SK-N-SH treated with all-trans-retinoic acid at 6 μM for 48 hours (cell line): ENCODE measurements around the gene TMEM39A.

Source experiments
- ATAC-seq: fragments of 200-7000 bp; cut with Tn5 transposase; 3 replicates; pipeline ENCODE4 v1.9.1; 2020; ENCODE audit warnings: mild to moderate bottlenecking, moderate library complexity
- ARNTL ChIP-seq: fragments of 450-650 bp; formaldehyde crosslinking; IDR thresholded peaks from 2 replicates; pipeline ENCODE4 v1.5.0; 2020; ENCODE audit warnings: low read depth, mild to moderate bottlenecking, moderate library complexity, borderline replicate concordance
- CREB5 ChIP-seq: fragments of 250-450 bp; sonication (Bioruptor Pico); IDR thresholded peaks from 2 replicates; pipeline ENCODE4 v1.5.1; 2020; ENCODE audit warnings: low read depth, mild to moderate bottlenecking, moderate library complexity
- CSDC2 ChIP-seq: fragments of 250-450 bp; sonication (Bioruptor Pico); IDR thresholded peaks from 2 replicates; pipeline ENCODE4 v1.5.0; 2020; ENCODE audit warnings: mild to moderate bottlenecking, moderate library complexity
- CSRNP3 ChIP-seq: fragments of 250-450 bp; sonication (Bioruptor Pico); IDR thresholded peaks from 2 replicates; pipeline ENCODE4 v1.5.1; 2021; ENCODE audit warnings: mild to moderate bottlenecking, moderate library complexity
- ESRRG ChIP-seq: fragments of 250-450 bp; sonication (Bioruptor Pico); IDR thresholded peaks from 2 replicates; pipeline ENCODE4 v1.6.1; 2021; ENCODE audit warnings: mild to moderate bottlenecking
- GLIS3 ChIP-seq: fragments of 250-450 bp; sonication (Bioruptor Pico); IDR thresholded peaks from 2 replicates; pipeline ENCODE4 v1.5.0; 2020; ENCODE audit warnings: mild to moderate bottlenecking, moderate library complexity
- ISL1 ChIP-seq: fragments of 250-450 bp; sonication (Bioruptor Pico); IDR thresholded peaks from 2 replicates; pipeline ENCODE4 v2.1.2; 2022; ENCODE audit warnings: mild to moderate bottlenecking, moderate library complexity
- OSR1 ChIP-seq: fragments of 250-450 bp; sonication (Bioruptor Pico); IDR thresholded peaks from 2 replicates; pipeline ENCODE4 v1.8.0; 2022; ENCODE audit warnings: moderate library complexity, mild to moderate bottlenecking, inconsistent platforms
- PPARA ChIP-seq: fragments of 250-450 bp; sonication (Bioruptor Pico); IDR thresholded peaks from 2 replicates; pipeline ENCODE4 v1.5.0; 2020; ENCODE audit warnings: mild to moderate bottlenecking, borderline replicate concordance
- RARB ChIP-seq: fragments of 250-450 bp; sonication (Bioruptor Pico); IDR thresholded peaks from 2 replicates; pipeline ENCODE4 v1.8.0; 2021; ENCODE audit warnings: mild to moderate bottlenecking, moderate library complexity
- SNAI2 ChIP-seq: fragments of 250-450 bp; sonication (Bioruptor Pico); IDR thresholded peaks from 2 replicates; pipeline ENCODE4 v1.5.0; 2020; ENCODE audit warnings: mild to moderate bottlenecking, moderate library complexity
- TCF4 ChIP-seq: fragments of 250-450 bp; sonication (Bioruptor Pico); IDR thresholded peaks from 2 replicates; pipeline ENCODE4 v1.8.0; 2021; ENCODE audit warnings: mild to moderate bottlenecking, moderate library complexity, borderline replicate concordance
- ZC3H10 ChIP-seq: fragments of 250-450 bp; sonication (Bioruptor Pico); IDR thresholded peaks from 2 replicates; pipeline ENCODE4 v1.5.1; 2021; ENCODE audit warnings: mild to moderate bottlenecking, moderate library complexity
- ZFP3 ChIP-seq: fragments of 250-450 bp; sonication (Bioruptor Pico); IDR thresholded peaks from 2 replicates; pipeline ENCODE4 v1.5.0; 2020; ENCODE audit warnings: mild to moderate bottlenecking, moderate library complexity
- ZFP30 ChIP-seq: fragments of 450-650 bp; formaldehyde crosslinking; IDR thresholded peaks from 2 replicates; pipeline ENCODE4 v1.5.0; 2022; ENCODE audit warnings: mild to moderate bottlenecking, moderate library complexity
- ZNF565 ChIP-seq: fragments of 450-650 bp; formaldehyde crosslinking; conservative IDR thresholded peaks from 2 replicates; pipeline ENCODE4 v1.5.0; 2020; ENCODE audit warnings: low read depth, mild to moderate bottlenecking, moderate library complexity
- ZNF70 ChIP-seq: fragments of 450-650 bp; formaldehyde crosslinking; IDR thresholded peaks from 2 replicates; pipeline ENCODE4 v1.5.0; 2020; ENCODE audit warnings: mild to moderate bottlenecking, moderate library complexity
- TF ChIP-seq, protein P1 (sequence below): fragments of 250-450 bp; sonication (Bioruptor Pico); IDR thresholded peaks from 2 replicates; pipeline ENCODE4 v1.8.0; 2020; ENCODE audit warnings: mild to moderate bottlenecking, moderate library complexity, borderline replicate concordance
- TF ChIP-seq, protein P2 (sequence below): fragments of 250-450 bp; sonication (Bioruptor Pico); IDR thresholded peaks from 2 replicates; pipeline ENCODE4 v1.5.0; 2020; ENCODE audit warnings: mild to moderate bottlenecking, moderate library complexity
- TF ChIP-seq, protein P3 (sequence below): fragments of 250-450 bp; sonication (Bioruptor Pico); IDR thresholded peaks from 2 replicates; pipeline ENCODE4 v1.8.0; 2021; ENCODE audit warnings: low read depth, mild to moderate bottlenecking, moderate library complexity, borderline replicate concordance

Gene TMEM39A

DNA sequence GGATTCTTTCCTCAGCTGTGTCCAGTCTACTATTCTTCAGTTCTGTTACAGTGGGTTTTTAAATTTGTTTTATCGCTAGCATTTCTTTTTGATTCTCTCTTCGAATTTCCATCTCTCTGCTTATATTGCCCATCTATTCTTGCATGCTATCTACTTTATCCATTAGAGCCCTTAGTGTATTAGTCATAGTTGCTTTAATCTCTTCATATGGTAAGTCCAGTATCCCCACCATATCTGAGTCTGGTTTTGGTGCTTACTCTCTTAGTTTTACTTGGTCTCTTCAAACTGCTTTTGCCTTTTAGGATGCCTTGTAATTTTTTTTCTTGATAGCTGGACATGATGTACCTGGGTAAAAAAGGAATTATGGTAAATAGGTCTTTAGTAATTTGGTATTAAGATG is 44.0 kb upstream of the TMEM39A start:
- no peak for ATAC-seq
- TF ChIP-seq SNAI2 (no peak), ARNTL (CRISPR knock-in tag) (no peak), CREB5 (CRISPR knock-in tag) (no peak), ISL1 (no peak), ZFP30 (CRISPR knock-in tag) (no peak), RARB (CRISPR knock-in tag) (no peak)
- TF ChIP-seq, protein P1, sequence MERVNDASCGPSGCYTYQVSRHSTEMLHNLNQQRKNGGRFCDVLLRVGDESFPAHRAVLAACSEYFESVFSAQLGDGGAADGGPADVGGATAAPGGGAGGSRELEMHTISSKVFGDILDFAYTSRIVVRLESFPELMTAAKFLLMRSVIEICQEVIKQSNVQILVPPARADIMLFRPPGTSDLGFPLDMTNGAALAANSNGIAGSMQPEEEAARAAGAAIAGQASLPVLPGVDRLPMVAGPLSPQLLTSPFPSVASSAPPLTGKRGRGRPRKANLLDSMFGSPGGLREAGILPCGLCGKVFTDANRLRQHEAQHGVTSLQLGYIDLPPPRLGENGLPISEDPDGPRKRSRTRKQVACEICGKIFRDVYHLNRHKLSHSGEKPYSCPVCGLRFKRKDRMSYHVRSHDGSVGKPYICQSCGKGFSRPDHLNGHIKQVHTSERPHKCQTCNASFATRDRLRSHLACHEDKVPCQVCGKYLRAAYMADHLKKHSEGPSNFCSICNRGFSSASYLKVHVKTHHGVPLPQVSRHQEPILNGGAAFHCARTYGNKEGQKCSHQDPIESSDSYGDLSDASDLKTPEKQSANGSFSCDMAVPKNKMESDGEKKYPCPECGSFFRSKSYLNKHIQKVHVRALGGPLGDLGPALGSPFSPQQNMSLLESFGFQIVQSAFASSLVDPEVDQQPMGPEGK (CRISPR knock-in tag): no peak

- no peak for TF ChIP-seq ZNF70
- no peak for TF ChIP-seq RARB (CRISPR knock-in tag)
- TF ChIP-seq TCF4 (CRISPR knock-in tag): no peak
- TF ChIP-seq ZFP30 (CRISPR knock-in tag): no peak
- TF ChIP-seq CSRNP3 (CRISPR knock-in tag): no peak
- TF ChIP-seq ZNF565: no peak
- no peak for TF ChIP-seq OSR1 (CRISPR knock-in tag)
- no peak for TF ChIP-seq CREB5 (CRISPR knock-in tag)
- no peak for TF ChIP-seq GLIS3
- ATAC-seq: no peak
These were observed 43.2 kb upstream of the TMEM39A start for GRCh38 chr3:119506631-119507030.

GRCh38 chr3:119500901-119501300 is 37.5 kb upstream of the TMEM39A start:
- no peak for ATAC-seq

More at GRCh38 chr3:119500901-119501300, 37.5 kb upstream of the TMEM39A start:
- TF ChIP-seq, protein P2, sequence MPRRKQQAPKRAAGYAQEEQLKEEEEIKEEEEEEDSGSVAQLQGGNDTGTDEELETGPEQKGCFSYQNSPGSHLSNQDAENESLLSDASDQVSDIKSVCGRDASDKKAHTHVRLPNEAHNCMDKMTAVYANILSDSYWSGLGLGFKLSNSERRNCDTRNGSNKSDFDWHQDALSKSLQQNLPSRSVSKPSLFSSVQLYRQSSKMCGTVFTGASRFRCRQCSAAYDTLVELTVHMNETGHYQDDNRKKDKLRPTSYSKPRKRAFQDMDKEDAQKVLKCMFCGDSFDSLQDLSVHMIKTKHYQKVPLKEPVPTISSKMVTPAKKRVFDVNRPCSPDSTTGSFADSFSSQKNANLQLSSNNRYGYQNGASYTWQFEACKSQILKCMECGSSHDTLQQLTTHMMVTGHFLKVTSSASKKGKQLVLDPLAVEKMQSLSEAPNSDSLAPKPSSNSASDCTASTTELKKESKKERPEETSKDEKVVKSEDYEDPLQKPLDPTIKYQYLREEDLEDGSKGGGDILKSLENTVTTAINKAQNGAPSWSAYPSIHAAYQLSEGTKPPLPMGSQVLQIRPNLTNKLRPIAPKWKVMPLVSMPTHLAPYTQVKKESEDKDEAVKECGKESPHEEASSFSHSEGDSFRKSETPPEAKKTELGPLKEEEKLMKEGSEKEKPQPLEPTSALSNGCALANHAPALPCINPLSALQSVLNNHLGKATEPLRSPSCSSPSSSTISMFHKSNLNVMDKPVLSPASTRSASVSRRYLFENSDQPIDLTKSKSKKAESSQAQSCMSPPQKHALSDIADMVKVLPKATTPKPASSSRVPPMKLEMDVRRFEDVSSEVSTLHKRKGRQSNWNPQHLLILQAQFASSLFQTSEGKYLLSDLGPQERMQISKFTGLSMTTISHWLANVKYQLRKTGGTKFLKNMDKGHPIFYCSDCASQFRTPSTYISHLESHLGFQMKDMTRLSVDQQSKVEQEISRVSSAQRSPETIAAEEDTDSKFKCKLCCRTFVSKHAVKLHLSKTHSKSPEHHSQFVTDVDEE (CRISPR knock-in tag): no peak
- TF ChIP-seq ZNF565 (no peak), ISL1 (no peak), PPARA (CRISPR knock-in tag) (no peak), CSDC2 (CRISPR knock-in tag) (no peak), ZFP30 (CRISPR knock-in tag) (no peak), ARNTL (CRISPR knock-in tag) (no peak), ZFP3 (CRISPR knock-in tag) (no peak), CREB5 (CRISPR knock-in tag) (no peak), CSRNP3 (CRISPR knock-in tag) (no peak), GLIS3 (no peak), SNAI2 (no peak), ESRRG (CRISPR knock-in tag) (no peak), ZC3H10 (CRISPR knock-in tag) (no peak), RARB (CRISPR knock-in tag) (no peak), ZNF70 (no peak)
- TF ChIP-seq, protein P1 (CRISPR knock-in tag): no peak
- TF ChIP-seq, protein P3, sequence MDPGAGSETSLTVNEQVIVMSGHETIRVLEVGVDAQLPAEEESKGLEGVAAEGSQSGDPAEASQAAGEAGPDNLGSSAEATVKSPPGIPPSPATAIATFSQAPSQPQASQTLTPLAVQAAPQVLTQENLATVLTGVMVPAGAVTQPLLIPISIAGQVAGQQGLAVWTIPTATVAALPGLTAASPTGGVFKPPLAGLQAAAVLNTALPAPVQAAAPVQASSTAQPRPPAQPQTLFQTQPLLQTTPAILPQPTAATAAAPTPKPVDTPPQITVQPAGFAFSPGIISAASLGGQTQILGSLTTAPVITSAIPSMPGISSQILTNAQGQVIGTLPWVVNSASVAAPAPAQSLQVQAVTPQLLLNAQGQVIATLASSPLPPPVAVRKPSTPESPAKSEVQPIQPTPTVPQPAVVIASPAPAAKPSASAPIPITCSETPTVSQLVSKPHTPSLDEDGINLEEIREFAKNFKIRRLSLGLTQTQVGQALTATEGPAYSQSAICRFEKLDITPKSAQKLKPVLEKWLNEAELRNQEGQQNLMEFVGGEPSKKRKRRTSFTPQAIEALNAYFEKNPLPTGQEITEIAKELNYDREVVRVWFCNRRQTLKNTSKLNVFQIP: no peak
